HepG2 (cell line): ENCODE measurements around the gene SNRNP200. TPM values are rescaled to one million over a fixed set of nuclear protein-coding genes. Genes with fewer than 3 reads are reported as not detected.
A peak's percentile ranks its signal among the peaks of the same experiment; 100 is the strongest.

Source experiments
- FOXA3 ChIP-seq: IDR thresholded peaks from 2 replicates; pipeline ENCODE4 v1.6.1; 2016; ENCODE audit warnings: missing genetic modification reagents, missing compliant biosample characterization
- HDAC1 ChIP-seq: sonication (generic); formaldehyde crosslinking; IDR thresholded peaks from 2 replicates; pipeline ENCODE4 v1.5.1; 2020; ENCODE audit warnings: mild to moderate bottlenecking, missing genetic modification reagents
- NFE2L1 ChIP-seq: sonication (generic); formaldehyde crosslinking; IDR thresholded peaks from 2 replicates; pipeline ENCODE4 v1.4.0; 2020; ENCODE audit warnings: missing genetic modification reagents, mild to moderate bottlenecking, borderline replicate concordance
- RAD51 ChIP-seq: fragments of 450-650 bp; IDR thresholded peaks from 2 replicates; pipeline ENCODE4 v1.6.1; 2016; ENCODE audit warnings: borderline replicate concordance
- SMC3 ChIP-seq: IDR thresholded peaks from 2 replicates; pipeline ENCODE4 v1.6.1; 2011; ENCODE audit warnings: low read length, improper control_type of control experiment
- polyA plus RNA-seq, 8 experiments: library from polyadenylated mRNA; depleted of rRNA in 3 of 8; stranded (reverse) in 7 of 8; unstranded in 1 of 8; fragments of >200 nt; fragmentation: Illumina TruSeq in 4 of 8; extraction: Trizol in 4 of 8; gene quantifications; 2 replicates each; pipeline versions ENCODE4 v1.2.1 to v1.2.3, GENCODE V29; 2011 to 2016; ENCODE audit warnings: low read depth in 4 of 8, missing spikeins in 1 of 8, mixed read lengths in 1 of 8; ENCODE audit not compliant: insufficient read depth in 1 of 8
- total RNA-seq, 5 experiments: library from RNA; depleted of rRNA; stranded (reverse); fragments of >200 nt; fragmentation: Illumina TruSeq; extraction: Trizol; gene quantifications; 2 replicates each; pipeline ENCODE4 v1.2.3, GENCODE V29; 2016; ENCODE audit warnings: low read depth in 1 of 5
- TF ChIP-seq, protein P1 (sequence below), 2 experiments: sonication (generic) in 1 of 2; formaldehyde crosslinking in 1 of 2; IDR thresholded peaks; 2 replicates each; pipeline versions ENCODE4 v1.4.0 to v1.6.1; 2018 to 2020; ENCODE audit warnings: missing genetic modification reagents in 2 of 2, borderline replicate concordance in 1 of 2, low read depth in 1 of 2, mild to moderate bottlenecking in 1 of 2, missing biosample characterization in 1 of 2
- TF ChIP-seq, protein P2 (sequence below): sonication (generic); formaldehyde crosslinking; IDR thresholded peaks from 2 replicates; pipeline ENCODE4 v1.5.1; 2020; ENCODE audit warnings: mild to moderate bottlenecking, moderate library complexity, missing genetic modification reagents
- TF ChIP-seq, protein P3 (sequence below): IDR thresholded peaks from 2 replicates; pipeline ENCODE4 v1.6.1; 2016; ENCODE audit warnings: missing genetic modification reagents, missing compliant biosample characterization

Gene SNRNP200
- total and polyA plus RNA-seq, 2 of the 13 experiments (the other 11 are each of a cell fraction or from before 2014, with no cell fraction given) = 99.0 to 232 TPM

DNA sequence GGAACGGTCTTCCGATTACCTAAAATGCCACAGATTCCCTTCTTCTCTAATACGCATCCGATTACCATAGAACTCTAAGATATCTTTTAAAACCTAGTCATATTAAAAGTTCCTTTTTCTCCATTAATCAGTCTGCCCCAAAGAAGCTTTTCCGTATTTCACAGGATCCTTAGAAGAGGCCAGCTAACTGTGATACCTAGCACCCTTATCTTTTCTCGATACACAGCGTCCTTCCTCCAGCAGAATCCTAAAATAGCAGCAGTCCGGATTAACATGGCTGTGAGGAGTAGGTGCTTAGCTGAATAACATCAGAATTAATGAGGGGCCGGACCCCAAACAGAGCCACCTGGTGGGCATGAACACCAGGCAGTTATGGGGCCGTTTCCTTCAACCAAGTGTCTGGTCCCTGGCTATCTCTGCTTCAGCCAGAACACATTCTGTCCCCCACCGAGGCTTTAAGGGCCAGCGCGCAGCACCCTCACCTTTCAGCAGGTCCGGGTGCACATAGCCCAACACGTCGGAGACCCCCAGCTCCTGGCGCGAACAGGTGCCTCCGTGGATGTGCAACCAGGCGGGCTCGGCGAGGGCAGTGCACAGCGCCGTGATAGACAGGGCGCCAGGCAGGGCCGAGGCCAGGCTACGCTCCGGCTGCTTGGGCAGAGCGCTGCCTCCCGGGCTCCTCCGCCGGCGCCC lies 40.5 kb downstream of the SNRNP200 start (continued):
- TF ChIP-seq, protein P1, sequence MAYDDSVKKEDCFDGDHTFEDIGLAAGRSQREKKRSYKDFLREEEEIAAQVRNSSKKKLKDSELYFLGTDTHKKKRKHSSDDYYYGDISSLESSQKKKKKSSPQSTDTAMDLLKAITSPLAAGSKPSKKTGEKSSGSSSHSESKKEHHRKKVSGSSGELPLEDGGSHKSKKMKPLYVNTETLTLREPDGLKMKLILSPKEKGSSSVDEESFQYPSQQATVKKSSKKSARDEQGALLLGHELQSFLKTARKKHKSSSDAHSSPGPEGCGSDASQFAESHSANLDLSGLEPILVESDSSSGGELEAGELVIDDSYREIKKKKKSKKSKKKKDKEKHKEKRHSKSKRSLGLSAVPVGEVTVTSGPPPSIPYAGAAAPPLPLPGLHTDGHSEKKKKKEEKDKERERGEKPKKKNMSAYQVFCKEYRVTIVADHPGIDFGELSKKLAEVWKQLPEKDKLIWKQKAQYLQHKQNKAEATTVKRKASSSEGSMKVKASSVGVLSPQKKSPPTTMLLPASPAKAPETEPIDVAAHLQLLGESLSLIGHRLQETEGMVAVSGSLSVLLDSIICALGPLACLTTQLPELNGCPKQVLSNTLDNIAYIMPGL (CRISPR knock-in tag; IDR thresholded peaks at IDR 0.05; ENCODE audit: borderline replicate concordance in 1 of 2, low read depth in 1 of 2) = peak; percentile 39 to 55; a peak in 2 of 4 replicates
- TF ChIP-seq HDAC1 (CRISPR knock-in tag) (0 out of 2 replicates have a peak, but pooled peaks have one; percentile 42), SMC3 (peak; percentile 75), RAD51 (no peak), NFE2L1 (no peak), FOXA3 (no peak)
- TF ChIP-seq, protein P2, sequence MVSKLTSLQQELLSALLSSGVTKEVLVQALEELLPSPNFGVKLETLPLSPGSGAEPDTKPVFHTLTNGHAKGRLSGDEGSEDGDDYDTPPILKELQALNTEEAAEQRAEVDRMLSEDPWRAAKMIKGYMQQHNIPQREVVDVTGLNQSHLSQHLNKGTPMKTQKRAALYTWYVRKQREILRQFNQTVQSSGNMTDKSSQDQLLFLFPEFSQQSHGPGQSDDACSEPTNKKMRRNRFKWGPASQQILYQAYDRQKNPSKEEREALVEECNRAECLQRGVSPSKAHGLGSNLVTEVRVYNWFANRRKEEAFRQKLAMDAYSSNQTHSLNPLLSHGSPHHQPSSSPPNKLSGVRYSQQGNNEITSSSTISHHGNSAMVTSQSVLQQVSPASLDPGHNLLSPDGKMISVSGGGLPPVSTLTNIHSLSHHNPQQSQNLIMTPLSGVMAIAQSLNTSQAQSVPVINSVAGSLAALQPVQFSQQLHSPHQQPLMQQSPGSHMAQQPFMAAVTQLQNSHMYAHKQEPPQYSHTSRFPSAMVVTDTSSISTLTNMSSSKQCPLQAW = 0 out of 2 replicates have a peak, but pooled peaks have one; percentile 58
- TF ChIP-seq, protein P3, sequence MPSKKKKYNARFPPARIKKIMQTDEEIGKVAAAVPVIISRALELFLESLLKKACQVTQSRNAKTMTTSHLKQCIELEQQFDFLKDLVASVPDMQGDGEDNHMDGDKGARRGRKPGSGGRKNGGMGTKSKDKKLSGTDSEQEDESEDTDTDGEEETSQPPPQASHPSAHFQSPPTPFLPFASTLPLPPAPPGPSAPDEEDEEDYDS = 0 out of 2 replicates have a peak, but pooled peaks have one; percentile 28
